K562 (cell line): ENCODE results near the gene ZFAND3. TPM values are rescaled to one million over a fixed set of nuclear protein-coding genes. Genes with fewer than 3 reads are reported as not detected.
A peak's percentile ranks its signal among the peaks of the same experiment; 100 is the strongest.

ENCODE experiments used
- ATAC-seq: fragments of 200-7000 bp; cut with Tn5 transposase; 3 replicates; pipeline ENCODE4 v1.9.1; 2020; ENCODE audit warnings: moderate library complexity
- BruUV-seq: library from RNA; stranded (reverse); fragments of 400-500 nt; replicated peaks from 2 replicates; lab custom pipeline; 2021; lab: Mats Ljungman, UMichigan
- CTCF ChIA-PET: fragments of 300-600 bp; formaldehyde crosslinking; extraction: SDS; loops from one replicate; lab custom pipeline; 2021; ENCODE audit warnings: low intra/inter-chr PET ratio; lab: Yijun Ruan, JAX
- POLR2A ChIA-PET: fragments of 300-600, 350-650 bp; sonication (Branson Sonifier 250); formaldehyde crosslinking; extraction: SDS; loops from one replicate; lab custom pipeline; 2021; ENCODE audit warnings: antibody characterized with exemption, inconsistent platforms; lab: Yijun Ruan, JAX
- DNase-seq, 4 experiments: peaks; one replicate each; pipeline versions ENCODE4 v3.0.0 to v3.0.0-alpha.2; 2011 to 2018; ENCODE audit warnings: low spot score in 3 of 4, mixed read lengths in 3 of 4; ENCODE audit errors: extremely low read depth in 1 of 4
- FAIRE-seq: peaks from 2 replicates; lab custom pipeline; 2011; peaks lifted over from hg19 to GRCh38; lab: Jason Lieb, UNC
- H2AFZ ChIP-seq: 2 replicates; pipeline ENCODE4 v1.6.0; 2011; ENCODE audit warnings: low read depth, low read length, control low read depth, inconsistent platforms
- H3K27ac ChIP-seq: fragments of 200-600 bp; 3 replicates; pipeline ENCODE4 v1.8.0; 2011; ENCODE audit warnings: low read depth, mild to moderate bottlenecking, control low read depth, inconsistent platforms, low read length, moderate library complexity, mixed read lengths; ENCODE audit errors: extremely low read depth
- H3K27me3 ChIP-seq, 2 experiments: fragments of 300-600 bp in 1 of 2; 2 replicates in 1 of 2; 3 replicates in 1 of 2; pipeline versions ENCODE4 v1.6.0 to v1.8.0; 2011; ENCODE audit warnings: inconsistent platforms in 2 of 2, low read length in 2 of 2, mild to moderate bottlenecking in 1 of 2, mixed read lengths in 1 of 2, moderate library complexity in 1 of 2; ENCODE audit not compliant: control insufficient read depth in 2 of 2, insufficient read depth in 2 of 2
- H3K36me3 ChIP-seq: fragments of 300-600 bp; 3 replicates; pipeline ENCODE4 v1.8.0; 2011; ENCODE audit warnings: mild to moderate bottlenecking, low read length, inconsistent platforms; ENCODE audit not compliant: control insufficient read depth, insufficient read depth
- H3K4me1 ChIP-seq, 2 experiments: fragments of 200-600 bp in 1 of 2; replicated peaks in 1 of 2; 2 replicates in 1 of 2; 3 replicates in 1 of 2; pipeline versions ENCODE4 v1.5.1 to v1.8.0; 2011; ENCODE audit warnings: inconsistent platforms in 2 of 2, low read length in 2 of 2, mild to moderate bottlenecking in 1 of 2, mixed read lengths in 1 of 2, moderate library complexity in 1 of 2; ENCODE audit not compliant: control insufficient read depth in 2 of 2, insufficient read depth in 2 of 2
- H3K4me2 ChIP-seq: 2 replicates; pipeline ENCODE4 v1.6.1; 2011; ENCODE audit warnings: low read length, control low read depth, inconsistent platforms, mixed read lengths; ENCODE audit not compliant: insufficient read depth
- H3K4me3 ChIP-seq: fragments of 200-600 bp; sonication (generic), shearing (Covaris generic); 2 replicates; pipeline ENCODE4 v1.5.1; 2016; ENCODE audit warnings: control low read depth, inconsistent platforms
- H3K79me2 ChIP-seq: fragments of 200-600 bp; 3 replicates; pipeline ENCODE4 v1.8.0; 2011; ENCODE audit warnings: low read length, inconsistent platforms; ENCODE audit not compliant: control insufficient read depth, insufficient read depth
- H3K9ac ChIP-seq, 2 experiments: 2 replicates each; pipeline versions ENCODE4 v1.6.0 to v1.6.1; 2011; ENCODE audit warnings: low read depth in 2 of 2, low read length in 2 of 2, control low read depth in 1 of 2, inconsistent platforms in 1 of 2, mild to moderate bottlenecking in 1 of 2, mixed read lengths in 1 of 2; ENCODE audit not compliant: insufficient read depth in 1 of 2
- H3K9me1 ChIP-seq: one replicate; pipeline ENCODE4 v1.6.0; 2011; ENCODE audit warnings: inconsistent platforms, mild to moderate bottlenecking, low read length, moderate library complexity; ENCODE audit not compliant: control insufficient read depth, insufficient read depth
- H3K9me3 ChIP-seq: replicated peaks from 2 replicates; pipeline ENCODE4 v1.5.1; 2011; ENCODE audit warnings: low read depth, low read length, inconsistent platforms; ENCODE audit not compliant: control insufficient read depth, insufficient read depth
- H4K20me1 ChIP-seq: replicated peaks from 2 replicates; pipeline ENCODE4 v1.6.1; 2011; ENCODE audit warnings: low read length, inconsistent platforms, mixed read lengths; ENCODE audit not compliant: control insufficient read depth, insufficient read depth
- CREB1 ChIP-seq, 2 experiments: sonication (generic) in 1 of 2; formaldehyde crosslinking in 1 of 2; IDR thresholded peaks; 2 replicates each; pipeline versions ENCODE4 v1.6.1 to v1.8.0; 2012 to 2022; ENCODE audit warnings: inconsistent platforms in 1 of 2, mild to moderate bottlenecking in 1 of 2, missing genetic modification reagents in 1 of 2, moderate library complexity in 1 of 2
- EGR1 ChIP-seq: fragments of 450-650 bp; conservative IDR thresholded peaks from 2 replicates; pipeline ENCODE4 v1.6.1; 2017; ENCODE audit warnings: mild to moderate bottlenecking
- HIVEP1 ChIP-seq: fragments of 250-450 bp; sonication (Bioruptor Pico); IDR thresholded peaks from 2 replicates; pipeline ENCODE4 v1.4.0; 2020; ENCODE audit warnings: mild to moderate bottlenecking
- NCOA1 ChIP-seq: fragments of 450-650 bp; IDR thresholded peaks from 2 replicates; pipeline ENCODE4 v1.6.1; 2016; ENCODE audit warnings: low read depth
- PRMT5 ChIP-seq: sonication (generic); formaldehyde crosslinking; IDR thresholded peaks from 2 replicates; pipeline ENCODE4 v1.5.0; 2020; ENCODE audit warnings: missing genetic modification reagents
- SNRNP70 ChIP-seq: fragments of 200-400 bp; formaldehyde crosslinking; optimal IDR thresholded peaks from 2 replicates; pipeline ENCODE3; 2017; ENCODE audit warnings: low read depth, low read length
- TFE3 ChIP-seq: fragments of 450-650 bp; formaldehyde crosslinking; IDR thresholded peaks from 2 replicates; pipeline ENCODE4 v1.4.0; 2020; ENCODE audit warnings: mild to moderate bottlenecking, mixed read lengths
- WGBS: fragments of 100-300 bp; shearing (Covaris generic); methylation state at CpG from one replicate; pipeline ENCODE4 v1.1.6; 2016; ENCODE audit warnings: low coverage, mixed read lengths; ENCODE audit not compliant: insufficient coverage; ENCODE audit errors: missing lambda C conversion rate; 5-methylcytosine and 5-hydroxymethylcytosine counted together
- in situ Hi-C: fragments of 300-500 bp; cut with MboI; formaldehyde crosslinking; loops from 4 replicates; pipeline ENCODE4 v1.15.0; 2018; ENCODE audit warnings: inconsistent platforms, mixed read lengths
- intact Hi-C: fragments of 100-400 bp; cut with micrococcal nuclease; formaldehyde crosslinking; loops from 2 replicates; pipeline ENCODE4 v1.14.2; 2022
- polyA plus RNA-seq, 8 experiments: library from polyadenylated mRNA; depleted of rRNA in 4 of 8; stranded (reverse) in 5 of 8; unstranded in 3 of 8; fragments of >200 nt; fragmentation: Nextera tagmentation in 2 of 8; fragmentation: Illumina TruSeq in 1 of 8; extraction: Ambion mirVana in 2 of 8; extraction: Trizol in 1 of 8; gene quantifications; 2 replicates each; pipeline versions ENCODE4 v1.2.1 to v1.2.3, GENCODE V29; 2011 to 2014; ENCODE audit warnings: inconsistent platforms in 1 of 8, missing spikeins in 1 of 8
- total RNA-seq, 7 experiments: library from RNA; depleted of rRNA in 6 of 7; stranded (reverse); fragments of >200 nt in 6 of 7; fragmentation: Illumina TruSeq in 2 of 7; extraction: Trizol in 2 of 7; gene quantifications; 2 replicates each; pipeline versions ENCODE4 v1.2.1 to v1.2.3, GENCODE V29; 2011 to 2021; ENCODE audit warnings: low replicate concordance in 1 of 7

The ZFAND3 gene
- total and polyA plus RNA-seq, 9 of the 15 experiments (the other 6 are each of a cell fraction or from before 2014, with no cell fraction given) = 0.81 to 26.6 (median 11.8) TPM

- peaks cover 3 to 7% of the 10 kb centered on the region in 2 experiments; a peak in 2 of 5 replicates for H3K27me3 ChIP-seq
- H3K36me3 ChIP-seq = no peaks in the 10 kb centered on the region
- no peak overlapping the region for H3K4me2 ChIP-seq
- intact Hi-C loops = no loop called here
- in situ Hi-C loops = no loop called here
- no peak for ATAC-seq
- no peaks in the 10 kb centered on the region for H3K9me3 ChIP-seq
- POLR2A ChIA-PET = interaction anchor here (0.6 to 1.0 kb wide), 2 partner anchors 11 to 22 kb away, joined by 3 to 7 read pairs; no protein-coding TSS in a partner anchor
- DNase-seq = no peak
- no peaks in the 10 kb centered on the region for H3K9me1 ChIP-seq
- H3K79me2 ChIP-seq = no peaks in the 10 kb centered on the region
- no peak for FAIRE-seq
- BruUV-seq = no TSS peak
- peak overlapping the region in 1 of 2 experiments; percentile 52; a peak in 1 of 4 replicates for H3K9ac ChIP-seq
- no peak overlapping the region for H2AFZ ChIP-seq
- H3K27ac ChIP-seq = no peak overlapping the region
- CTCF ChIA-PET = no interaction called here
- H3K4me3 ChIP-seq = no peak overlapping the region
- peaks cover 10% of the 10 kb centered on the region; the same call in 1 of the 2 replicates for H4K20me1 ChIP-seq
- TF ChIP-seq PRMT5 (CRISPR knock-in tag) (no peak), HIVEP1 (CRISPR knock-in tag) (no peak), TFE3 (CRISPR knock-in tag) (no peak), NCOA1 (no peak), EGR1 (no peak), SNRNP70 (no peak), CREB1 (IDR thresholded peaks at IDR 0.05) (no peak), CREB1 (CRISPR knock-in tag; IDR thresholded peaks at IDR 0.05) (no peak)
- WGBS = 43% methylated on average over 11 of the region's 11 CpGs
- H3K4me1 ChIP-seq = peaks cover 0 to 32% of the 10 kb centered on the region in 2 experiments; a peak in 2 of 5 replicates
These were observed 348.1 kb downstream of the ZFAND3 start for GRCh38 chr6:38167598-38167997.
